ENCODE data around the gene ATP5PB. TPM values are rescaled to one million over a fixed set of nuclear protein-coding genes. Genes with fewer than 3 reads are reported as not detected.

ATP5PB gene
- total and polyA plus RNA-seq, 3 experiments from 2014 or later = 351 to 455 (median 360) TPM

- Histone ChIP-seq H3K27ac (ENCODE audit: low read depth, low read length) (no peak overlapping the region), H3K36me3 (ENCODE audit: insufficient read depth, low read length) (peaks cover 41% of the 10 kb centered on the region), H3K9me3 (ENCODE audit: low read length) (no peaks in the 10 kb centered on the region), H3K4me3 (ENCODE audit: low read length) (no peak overlapping the region), H3K4me1 (ENCODE audit: insufficient read depth, low read length) (peaks cover 13% of the 10 kb centered on the region), H3K27me3 (ENCODE audit: insufficient read depth, low read length, poor library complexity, severe bottlenecking) (no peaks in the 10 kb centered on the region)
- DNase-seq = no peak
- CTCF ChIA-PET = interaction anchor here (1.2 to 2.0 kb wide), 4 partner anchors 12 to 317 kb away, joined by 3 to 8 read pairs (median 4); partner anchors contain the start of gene OVGP1
- POLR2A ChIA-PET = no interaction called here
- peaks cover 0 to 1% of the 10 kb centered on the region in 2 donors for H3K27me3 Mint-ChIP-seq
- no peaks in the 10 kb centered on the region for H3K9me3 Mint-ChIP-seq
- peaks cover 0 to 76% (median 20%) of the 10 kb centered on the region in 3 donors for H3K36me3 Mint-ChIP-seq
- no peak overlapping the region for H3K4me3 Mint-ChIP-seq
- H3K4me1 Mint-ChIP-seq = peaks cover 11 to 29% (median 24%) of the 10 kb centered on the region in 3 donors
- H3K27ac Mint-ChIP-seq = peak overlapping the region in 7 of 8 donors; percentile 40 to 75 (median 53)
These were observed 9.6 kb upstream of the ATP5PB start for GRCh38 chr1:111439461-111440351.

GRCh38 chr1:111441573-111442192, 7.6 kb upstream of the ATP5PB start:
- Mint-ChIP-seq H3K4me3 (no peak overlapping the region), H3K4me1 (peaks cover 20 to 45% (median 33%) of the 10 kb centered on the region in 3 donors), H3K27me3 (peaks cover 0 to 3% of the 10 kb centered on the region in 2 donors), H3K9me3 (no peaks in the 10 kb centered on the region), H3K36me3 (peaks cover 0 to 93% (median 28%) of the 10 kb centered on the region in 3 donors), H3K27ac (peak overlapping the region; percentile 20 to 85 (median 64))
- H3K4me3 ChIP-seq (ENCODE audit: low read length) = no peak overlapping the region
- peaks cover 49% of the 10 kb centered on the region for H3K36me3 ChIP-seq (ENCODE audit: insufficient read depth, low read length)
- peaks cover 17% of the 10 kb centered on the region for H3K4me1 ChIP-seq (ENCODE audit: insufficient read depth, low read length)
- H3K9me3 ChIP-seq (ENCODE audit: low read length) = no peaks in the 10 kb centered on the region
- H3K27ac ChIP-seq (ENCODE audit: low read depth, low read length) = no peak overlapping the region
- CTCF ChIA-PET = interaction anchor here (1.0 to 1.8 kb wide), 3 partner anchors 10 to 65 kb away, joined by 3 to 8 read pairs (median 4); partner anchors contain the start of gene OVGP1
- POLR2A ChIA-PET = no interaction called here
- H3K27me3 ChIP-seq (ENCODE audit: insufficient read depth, low read length, poor library complexity, severe bottlenecking) = no peaks in the 10 kb centered on the region
- peak; percentile 17 to 74 (median 52) for DNase-seq

- Histone ChIP-seq H3K27ac (ENCODE audit: low read depth, low read length) (no peak overlapping the region), H3K27me3 (ENCODE audit: insufficient read depth, low read length, poor library complexity, severe bottlenecking) (no peaks in the 10 kb centered on the region), H3K4me3 (ENCODE audit: low read length) (no peak overlapping the region), H3K9me3 (ENCODE audit: low read length) (no peaks in the 10 kb centered on the region), H3K4me1 (ENCODE audit: insufficient read depth, low read length) (peaks cover 25% of the 10 kb centered on the region), H3K36me3 (ENCODE audit: insufficient read depth, low read length) (peaks cover 49% of the 10 kb centered on the region)
- ChIA-PET CTCF (interaction anchor here (1.0 to 1.2 kb wide), 3 partner anchors 9 to 217 kb away, joined by 3 read pairs; no protein-coding TSS in a partner anchor), POLR2A (no interaction called here)
- DNase-seq = no peak
- H3K9me3 Mint-ChIP-seq = no peaks in the 10 kb centered on the region
- H3K27me3 Mint-ChIP-seq = peaks cover 0 to 3% of the 10 kb centered on the region in 2 donors
- H3K4me1 Mint-ChIP-seq = peaks cover 28 to 53% (median 41%) of the 10 kb centered on the region in 3 donors
- H3K27ac Mint-ChIP-seq = peak overlapping the region in 6 of 8 donors; percentile 33 to 70 (median 58)
- peaks cover 0 to 90% (median 28%) of the 10 kb centered on the region in 3 donors for H3K36me3 Mint-ChIP-seq
- no peak overlapping the region for H3K4me3 Mint-ChIP-seq
These were observed 6.8 kb upstream of the ATP5PB start for GRCh38 chr1:111442457-111442856.

- H3K4me1 ChIP-seq (ENCODE audit: insufficient read depth, low read length) = peaks cover 34% of the 10 kb centered on the region
- H3K4me3 ChIP-seq (ENCODE audit: low read length) = no peak overlapping the region
- Mint-ChIP-seq H3K27me3 (peaks cover 0 to 3% of the 10 kb centered on the region in 2 donors), H3K4me3 (peak overlapping the region in 1 of 7 donors; percentile 54), H3K4me1 (peaks cover 38 to 64% (median 52%) of the 10 kb centered on the region in 3 donors), H3K36me3 (peaks cover 0 to 81% (median 24%) of the 10 kb centered on the region in 3 donors), H3K9me3 (no peaks in the 10 kb centered on the region), H3K27ac (peak overlapping the region in 7 of 8 donors; percentile 8 to 61 (median 28))
- no peak for DNase-seq
- no peaks in the 10 kb centered on the region for H3K27me3 ChIP-seq (ENCODE audit: insufficient read depth, low read length, poor library complexity, severe bottlenecking)
- ChIA-PET CTCF (no interaction called here), POLR2A (interaction anchor here (0.7 kb wide), 1 partner anchor 154 kb away, joined by 4 read pairs; no protein-coding TSS in a partner anchor)
- no peak overlapping the region for H3K27ac ChIP-seq (ENCODE audit: low read depth, low read length)
- H3K36me3 ChIP-seq (ENCODE audit: insufficient read depth, low read length) = peaks cover 45% of the 10 kb centered on the region
- H3K9me3 ChIP-seq (ENCODE audit: low read length) = no peaks in the 10 kb centered on the region
These were observed 5.2 kb upstream of the ATP5PB start for GRCh38 chr1:111444031-111444430.

- H3K36me3 Mint-ChIP-seq = peaks cover 0 to 78% (median 20%) of the 10 kb centered on the region in 3 donors
- no peak for DNase-seq
- H3K27ac Mint-ChIP-seq = peak overlapping the region in 7 of 8 donors; percentile 12 to 99 (median 86)
- Histone ChIP-seq H3K9me3 (ENCODE audit: low read length) (no peaks in the 10 kb centered on the region), H3K27me3 (ENCODE audit: insufficient read depth, low read length, poor library complexity, severe bottlenecking) (no peaks in the 10 kb centered on the region), H3K4me1 (ENCODE audit: insufficient read depth, low read length) (peaks cover 46% of the 10 kb centered on the region), H3K36me3 (ENCODE audit: insufficient read depth, low read length) (peaks cover 30% of the 10 kb centered on the region), H3K27ac (ENCODE audit: low read depth, low read length) (no peak overlapping the region), H3K4me3 (ENCODE audit: low read length) (no peak overlapping the region)
- H3K27me3 Mint-ChIP-seq = peaks cover 0 to 3% of the 10 kb centered on the region in 2 donors
- H3K9me3 Mint-ChIP-seq = no peaks in the 10 kb centered on the region
- peaks cover 51 to 82% (median 74%) of the 10 kb centered on the region in 3 donors for H3K4me1 Mint-ChIP-seq
- ChIA-PET POLR2A (no interaction called here), CTCF (interaction anchor here (0.8 to 7.2 kb wide), 2 partner anchors 62 to 416 kb away, joined by 3 to 38 read pairs; no protein-coding TSS in a partner anchor)
- peak overlapping the region; percentile 6 to 100 (median 33) for H3K4me3 Mint-ChIP-seq
These were observed 2.7 kb upstream of the ATP5PB start for GRCh38 chr1:111446546-111446945.

GRCh38 chr1:111446967-111447892, 2.0 kb upstream of the ATP5PB start:
- Histone ChIP-seq H3K4me3 (ENCODE audit: low read length) (peak overlapping the region; percentile 98), H3K4me1 (ENCODE audit: insufficient read depth, low read length) (peaks cover 46% of the 10 kb centered on the region), H3K9me3 (ENCODE audit: low read length) (no peaks in the 10 kb centered on the region), H3K27ac (ENCODE audit: low read depth, low read length) (peak overlapping the region; percentile 92), H3K36me3 (ENCODE audit: insufficient read depth, low read length) (peaks cover 24% of the 10 kb centered on the region), H3K27me3 (ENCODE audit: insufficient read depth, low read length, poor library complexity, severe bottlenecking) (no peaks in the 10 kb centered on the region)
- Mint-ChIP-seq H3K27ac (peak overlapping the region; percentile 12 to 99 (median 87)), H3K4me3 (peak overlapping the region; percentile 98 to 100 (median 100)), H3K9me3 (no peaks in the 10 kb centered on the region), H3K4me1 (peaks cover 55 to 84% (median 74%) of the 10 kb centered on the region in 3 donors), H3K36me3 (peaks cover 0 to 76% (median 21%) of the 10 kb centered on the region in 3 donors), H3K27me3 (peaks cover 0 to 3% of the 10 kb centered on the region in 2 donors)
- CTCF ChIA-PET = interaction anchor here (0.8 to 7.2 kb wide), 4 partner anchors 29 to 417 kb away, joined by 3 to 38 read pairs (median 6); no protein-coding TSS in a partner anchor
- POLR2A ChIA-PET = no interaction called here
- no peak for DNase-seq

- ChIA-PET CTCF (interaction anchor here (0.7 to 7.2 kb wide), 6 partner anchors 23 to 232 kb away, joined by 3 to 38 read pairs (median 4); no protein-coding TSS in a partner anchor), POLR2A (interaction anchor here (0.6 to 1.7 kb wide), 5 partner anchors 14 to 307 kb away, joined by 3 to 6 read pairs (median 4); partner anchors contain the start of gene DDX20)
- Mint-ChIP-seq H3K9me3 (no peaks in the 10 kb centered on the region), H3K4me1 (peaks cover 65 to 91% (median 80%) of the 10 kb centered on the region in 3 donors), H3K4me3 (peak overlapping the region; percentile 98 to 100 (median 100)), H3K27ac (peak overlapping the region; percentile 27 to 100 (median 94)), H3K36me3 (peaks cover 0 to 72% (median 18%) of the 10 kb centered on the region in 3 donors), H3K27me3 (peaks cover 0 to 3% of the 10 kb centered on the region in 2 donors)
- Histone ChIP-seq H3K27ac (ENCODE audit: low read depth, low read length) (peak overlapping the region; percentile 92), H3K27me3 (ENCODE audit: insufficient read depth, low read length, poor library complexity, severe bottlenecking) (no peaks in the 10 kb centered on the region), H3K9me3 (ENCODE audit: low read length) (no peaks in the 10 kb centered on the region), H3K4me1 (ENCODE audit: insufficient read depth, low read length) (peaks cover 53% of the 10 kb centered on the region), H3K4me3 (ENCODE audit: low read length) (peak overlapping the region; percentile 98), H3K36me3 (ENCODE audit: insufficient read depth, low read length) (peaks cover 17% of the 10 kb centered on the region)
- peak in 1 of 5 donors; percentile 15 for DNase-seq
These were observed 764 bp upstream of the ATP5PB start for GRCh38 chr1:111448482-111448917.
